ENCODE results near the gene CFAP57. TPM values are rescaled to one million over a fixed set of nuclear protein-coding genes. Genes with fewer than 3 reads are reported as not detected.

Gene CFAP57
- polyA plus RNA-seq, 1 donor, result 5.4 TPM

DNA sequence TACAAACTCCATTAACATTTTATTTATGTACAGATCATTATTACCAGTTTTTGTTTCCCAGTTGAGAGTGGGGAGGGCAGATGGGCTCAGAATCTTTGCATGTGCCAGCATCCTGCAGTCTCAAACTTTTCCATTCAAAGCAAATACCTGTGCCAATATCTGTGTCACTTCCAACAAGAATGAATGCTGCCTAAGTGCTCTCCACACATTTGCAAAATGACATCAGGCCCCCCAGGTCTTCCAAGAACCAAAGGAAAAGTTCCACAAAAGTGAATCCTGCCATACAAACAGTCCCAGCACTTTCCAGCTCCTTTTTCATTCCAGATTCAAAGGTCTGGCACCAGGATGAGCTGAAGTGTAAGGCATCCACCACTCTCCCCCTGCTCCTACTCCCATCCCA, 127.0 kb downstream of the CFAP57 start:
- DNase-seq, result no peak

DNA sequence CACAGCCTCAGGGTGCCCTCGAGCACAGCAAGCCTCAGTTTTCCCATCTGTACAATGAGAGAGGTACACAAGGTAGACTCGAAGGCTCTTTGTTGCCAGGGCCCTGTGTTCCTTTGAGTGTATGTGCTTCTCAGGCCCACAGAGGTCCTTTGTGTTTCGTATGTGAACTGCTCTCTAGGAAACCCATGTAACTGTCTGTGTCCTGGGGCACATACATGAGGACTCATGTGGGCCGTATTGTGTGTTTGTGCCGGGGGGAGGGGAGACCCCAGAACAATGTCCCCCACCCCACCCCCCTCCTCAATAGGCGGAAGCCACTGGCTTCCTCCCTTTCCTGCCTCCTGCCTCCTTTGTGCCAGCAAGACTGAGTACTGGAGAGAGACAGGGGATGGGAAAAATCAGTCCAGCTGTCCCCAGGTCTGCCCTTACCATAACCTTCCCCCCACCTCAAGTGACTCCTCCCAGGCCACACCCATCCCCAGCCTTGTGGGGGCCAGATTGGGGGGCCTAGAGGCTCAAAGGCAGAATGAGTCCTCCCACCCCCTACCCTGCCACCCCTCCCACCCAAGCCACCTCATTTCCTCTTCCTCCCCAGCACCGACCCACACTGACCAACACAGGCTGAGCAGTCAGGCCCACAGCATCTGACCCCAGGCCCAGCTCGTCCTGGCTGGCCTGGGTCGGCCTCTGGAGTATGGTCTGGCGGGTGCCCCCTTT, 128.4 kb downstream of the CFAP57 start, which contains the start of gene TIE1:
TSS of gene TIE1 (plus strand) at position 605 of the 717 bp plus-strand sequence. CDS start at position 695, 90 bp downstream.
- no peak for DNase-seq

- DNase-seq, result no peak
These were observed 130.1 kb downstream of the CFAP57 start for GRCh38 chr1:43302201-43302600.

DNA sequence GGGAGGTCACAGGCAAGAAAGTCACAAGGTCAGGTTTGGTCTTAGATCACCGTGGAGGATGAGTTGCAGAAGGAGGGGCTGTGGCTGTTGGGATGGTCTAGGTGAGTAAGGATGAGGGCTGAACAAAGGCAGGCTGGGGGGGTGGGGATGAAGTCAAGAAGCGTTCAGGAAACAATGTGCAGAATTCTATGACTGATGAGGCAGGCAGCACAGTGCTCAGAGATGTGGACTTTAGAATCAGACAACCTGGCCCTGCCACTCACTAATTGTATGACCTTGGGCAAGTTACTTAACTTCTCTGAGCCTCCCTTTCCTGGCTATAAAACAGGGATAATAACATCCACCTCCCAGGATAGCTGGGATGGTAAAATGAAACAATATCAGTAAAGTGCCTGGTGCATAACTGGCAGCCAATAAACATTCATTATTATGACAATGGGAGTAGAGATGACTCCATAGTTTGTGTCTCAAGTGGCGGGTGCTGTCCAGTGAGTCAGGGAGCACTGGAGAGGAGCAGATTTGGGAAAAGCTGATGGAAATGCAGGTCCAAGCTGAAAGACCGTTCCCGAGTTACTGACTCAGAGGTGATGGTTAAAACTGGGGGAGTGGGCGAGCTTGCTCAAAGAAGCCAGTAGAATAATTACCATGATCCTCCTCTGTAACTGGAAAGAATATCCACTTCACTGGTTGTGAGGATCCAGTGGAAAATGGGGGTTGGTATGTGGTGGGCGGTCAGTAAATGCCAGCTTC, 130.8 kb downstream of the CFAP57 start:
- DNase-seq, result no peak

- DNase-seq, result no peak
These were observed 131.6 kb downstream of the CFAP57 start for GRCh38 chr1:43303471-43304313.

Other genes with a start within 250 kb of the CFAP57 start
- gene SLC2A1, start 213.5 kb upstream of the CFAP57 start, polyA plus RNA-seq (ENCODE audit: insufficient read length), result 31.7 TPM
- gene EBNA1BP2, start within 50 bp of the CFAP57 start, polyA plus RNA-seq (ENCODE audit: insufficient read length), result 77.5 TPM
- 15.6 TPM for gene TMEM125, start 97.7 kb downstream of the CFAP57 start, polyA plus RNA-seq (ENCODE audit: insufficient read length)
- gene C1orf210, start 113.3 kb downstream of the CFAP57 start, polyA plus RNA-seq (ENCODE audit: insufficient read length), result 21.1 TPM
- 47.3 TPM for gene TIE1, start 128.7 kb downstream of the CFAP57 start, polyA plus RNA-seq (ENCODE audit: insufficient read length)
- 0.83 TPM for gene MPL, start 165.5 kb downstream of the CFAP57 start, polyA plus RNA-seq (ENCODE audit: insufficient read length)
- gene CDC20, start 186.7 kb downstream of the CFAP57 start, polyA plus RNA-seq (ENCODE audit: insufficient read length), result 47.4 TPM
- gene ELOVL1, start 195.7 kb downstream of the CFAP57 start, polyA plus RNA-seq (ENCODE audit: insufficient read length), result 84.1 TPM
- gene MED8, start 217.5 kb downstream of the CFAP57 start, polyA plus RNA-seq (ENCODE audit: insufficient read length), result 39.3 TPM
- gene SZT2, start 217.6 kb downstream of the CFAP57 start, polyA plus RNA-seq (ENCODE audit: insufficient read length), result 31.4 TPM